Thyroid gland (tissue), 4 donors: Measurements from ENCODE around the gene STRIP2.

ENCODE experiments used
- POLR2A ChIP-seq, 2 donors: fragments of 450-650 bp; IDR thresholded peaks; one replicate each; pipeline ENCODE4 v1.6.1; 2017; ENCODE audit warnings: antibody characterized with exemption in 2 of 2, mild to moderate bottlenecking in 2 of 2, moderate library complexity in 1 of 2
- TF ChIP-seq, protein P1 (sequence below), 6 experiments: fragments of 200-600 bp in 3 of 6; fragments of 450-650 bp in 3 of 6; sonication (generic) in 3 of 6; IDR thresholded peaks; one replicate each; pipeline ENCODE4 v1.5.1; 2016 to 2019; ENCODE audit warnings: antibody characterized with exemption in 6 of 6, mild to moderate bottlenecking in 2 of 6, inconsistent platforms in 1 of 6, moderate library complexity in 1 of 6

DNA sequence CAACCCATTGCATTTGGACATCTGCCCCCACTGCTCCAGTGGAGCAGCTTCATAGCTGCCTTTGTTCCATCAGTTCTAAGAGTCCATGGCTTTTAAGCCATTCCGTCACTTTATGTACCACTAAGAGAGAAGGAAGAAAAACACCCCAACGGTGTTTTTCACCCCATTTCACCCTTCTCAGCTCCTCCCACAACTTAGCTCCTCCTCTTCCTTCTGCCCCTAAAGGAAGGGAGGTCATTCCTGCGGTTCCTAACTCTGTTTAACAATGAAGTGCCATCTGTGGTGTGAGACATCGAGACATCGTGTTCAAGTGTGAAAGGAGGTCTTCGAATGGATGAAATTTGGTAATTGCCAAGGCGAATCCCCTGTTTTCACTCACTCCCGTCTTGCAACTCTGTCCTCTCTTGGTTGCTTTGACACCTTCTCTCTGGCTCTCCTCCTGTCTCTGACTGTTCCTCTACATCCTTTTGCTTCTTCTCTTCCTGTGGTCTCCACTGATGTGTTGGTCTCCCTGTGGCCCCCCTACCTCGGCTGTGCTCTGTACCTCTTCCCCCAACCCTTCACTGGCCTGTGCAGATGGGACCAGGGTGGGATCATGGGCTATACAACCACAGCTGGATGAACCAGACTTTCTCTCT is 91.1 kb downstream of the STRIP2 start:
- TF ChIP-seq, protein P1, sequence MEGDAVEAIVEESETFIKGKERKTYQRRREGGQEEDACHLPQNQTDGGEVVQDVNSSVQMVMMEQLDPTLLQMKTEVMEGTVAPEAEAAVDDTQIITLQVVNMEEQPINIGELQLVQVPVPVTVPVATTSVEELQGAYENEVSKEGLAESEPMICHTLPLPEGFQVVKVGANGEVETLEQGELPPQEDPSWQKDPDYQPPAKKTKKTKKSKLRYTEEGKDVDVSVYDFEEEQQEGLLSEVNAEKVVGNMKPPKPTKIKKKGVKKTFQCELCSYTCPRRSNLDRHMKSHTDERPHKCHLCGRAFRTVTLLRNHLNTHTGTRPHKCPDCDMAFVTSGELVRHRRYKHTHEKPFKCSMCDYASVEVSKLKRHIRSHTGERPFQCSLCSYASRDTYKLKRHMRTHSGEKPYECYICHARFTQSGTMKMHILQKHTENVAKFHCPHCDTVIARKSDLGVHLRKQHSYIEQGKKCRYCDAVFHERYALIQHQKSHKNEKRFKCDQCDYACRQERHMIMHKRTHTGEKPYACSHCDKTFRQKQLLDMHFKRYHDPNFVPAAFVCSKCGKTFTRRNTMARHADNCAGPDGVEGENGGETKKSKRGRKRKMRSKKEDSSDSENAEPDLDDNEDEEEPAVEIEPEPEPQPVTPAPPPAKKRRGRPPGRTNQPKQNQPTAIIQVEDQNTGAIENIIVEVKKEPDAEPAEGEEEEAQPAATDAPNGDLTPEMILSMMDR (IDR thresholded peaks at IDR 0.05): no peak
- TF ChIP-seq POLR2A (IDR thresholded peaks at IDR 0.05): no peak
